ENCODE measurements around the gene AMACR. TPM values are rescaled to one million over a fixed set of nuclear protein-coding genes. Genes with fewer than 3 reads are reported as not detected.

The AMACR gene
- total RNA-seq, 2 experiments from 2014 or later, result 6.5 to 7.7 TPM

- Mint-ChIP-seq H3K36me3 (ENCODE audit: low read depth) (peaks cover 4% of the 10 kb centered on the region), H3K27ac (peak overlapping the region; percentile 92), H3K4me3 (peak overlapping the region; percentile 86), H3K27me3 (no peaks in the 10 kb centered on the region), H3K9me3 (no peaks in the 10 kb centered on the region), H3K4me1 (ENCODE audit: low read depth) (peaks cover 27% of the 10 kb centered on the region)
- intact Hi-C loops (cut with micrococcal nuclease), result no loop called here
- DNase-seq (no peak), ATAC-seq (no peak)
- no peak for TF ChIP-seq CTCF (IDR thresholded peaks at IDR 0.05)
- ChIA-PET CTCF (interaction anchor here (1.2 to 2.1 kb wide), 3 partner anchors 11 to 14 kb away, joined by 4 to 7 read pairs (median 5); no protein-coding TSS in a partner anchor), POLR2A (interaction anchor here (0.6 to 1.3 kb wide), 2 partner anchors 11 to 14 kb away, joined by 3 read pairs; no protein-coding TSS in a partner anchor)
Observed at GRCh38 chr5:34008802-34009201, 952 bp upstream of the AMACR start.

- peak overlapping the region; percentile 86 for H3K4me3 Mint-ChIP-seq
- peaks cover 4% of the 10 kb centered on the region for H3K36me3 Mint-ChIP-seq (ENCODE audit: low read depth)
- ATAC-seq (no peak), DNase-seq (no peak)
- no peak for TF ChIP-seq CTCF (IDR thresholded peaks at IDR 0.05)
- CTCF ChIA-PET, result interaction anchor here (2.1 kb wide), 1 partner anchor 10 kb away, joined by 7 read pairs; no protein-coding TSS in a partner anchor
- H3K27ac Mint-ChIP-seq, result peak overlapping the region; percentile 87
- H3K4me1 Mint-ChIP-seq (ENCODE audit: low read depth), result peaks cover 27% of the 10 kb centered on the region
- POLR2A ChIA-PET, result interaction anchor here (1.3 kb wide), 1 partner anchor 10 kb away, joined by 3 read pairs; no protein-coding TSS in a partner anchor
- no peaks in the 10 kb centered on the region for H3K9me3 Mint-ChIP-seq
- intact Hi-C loops (cut with micrococcal nuclease), result no loop called here
- H3K27me3 Mint-ChIP-seq, result no peaks in the 10 kb centered on the region
Observed at GRCh38 chr5:34007201-34007620, 639 bp downstream of the AMACR start.

- intact Hi-C loops (cut with micrococcal nuclease), result no loop called here
- DNase-seq (no peak), ATAC-seq (no peak)
- H3K27me3 Mint-ChIP-seq, result no peaks in the 10 kb centered on the region
- H3K4me1 Mint-ChIP-seq (ENCODE audit: low read depth), result peaks cover 27% of the 10 kb centered on the region
- no peak overlapping the region for H3K27ac Mint-ChIP-seq
- peaks cover 4% of the 10 kb centered on the region for H3K36me3 Mint-ChIP-seq (ENCODE audit: low read depth)
- ChIA-PET POLR2A (interaction anchor here (1.1 kb wide), 1 partner anchor 16 kb away, joined by 3 read pairs; no protein-coding TSS in a partner anchor), CTCF (interaction anchor here (1.0 to 1.4 kb wide), 2 partner anchors 8 to 36 kb away, joined by 3 to 6 read pairs; no protein-coding TSS in a partner anchor)
- no peaks in the 10 kb centered on the region for H3K9me3 Mint-ChIP-seq
- no peak for TF ChIP-seq CTCF (IDR thresholded peaks at IDR 0.05)
- H3K4me3 Mint-ChIP-seq, result no peak overlapping the region
Observed at GRCh38 chr5:34005681-34006080, 2.2 kb downstream of the AMACR start.

- CTCF ChIA-PET, result interaction anchor here (1.4 kb wide), 1 partner anchor 8 kb away, joined by 6 read pairs; no protein-coding TSS in a partner anchor
- ATAC-seq, result no peak
- no peaks in the 10 kb centered on the region for H3K27me3 Mint-ChIP-seq
Observed at GRCh38 chr5:34005211-34005610, 2.6 kb downstream of the AMACR start.

More at GRCh38 chr5:34005211-34005610, 2.6 kb downstream of the AMACR start:
- peak; percentile 40 for DNase-seq
- intact Hi-C loops (cut with micrococcal nuclease), result no loop called here
- H3K36me3 Mint-ChIP-seq (ENCODE audit: low read depth), result peaks cover 4% of the 10 kb centered on the region
- H3K4me3 Mint-ChIP-seq, result no peak overlapping the region
- H3K27ac Mint-ChIP-seq, result peak overlapping the region; percentile 32
- no peak for TF ChIP-seq CTCF (IDR thresholded peaks at IDR 0.05)
- no peaks in the 10 kb centered on the region for H3K9me3 Mint-ChIP-seq
- POLR2A ChIA-PET, result interaction anchor here (1.1 kb wide), 1 partner anchor 17 kb away, joined by 3 read pairs; no protein-coding TSS in a partner anchor
- peaks cover 27% of the 10 kb centered on the region for H3K4me1 Mint-ChIP-seq (ENCODE audit: low read depth)

Measured in activated CD8-positive, alpha-beta T cell treated with anti-CD3 and anti-CD28 coated beads for 36 hours (primary cell).